Mucosa of descending colon (tissue), 3 donors: ENCODE data around the gene UBE2G1. TPM values are rescaled to one million over a fixed set of nuclear protein-coding genes. Genes with fewer than 3 reads are reported as not detected.

Experiments
- ATAC-seq: fragments of 200-7000 bp; cut with Tn5 transposase; one replicate; pipeline ENCODE4 v1.9.1; 2020; ENCODE audit warnings: mild to moderate bottlenecking, moderate library complexity
- DNase-seq, 3 donors: peaks; one replicate each; pipeline ENCODE4 v3.0.0-alpha.2; 2020
- H3K36me3 ChIP-seq: fragments of 200-600 bp; one replicate; pipeline ENCODE4 v1.8.0; 2021; ENCODE audit warnings: low read depth, mild to moderate bottlenecking
- H3K4me1 ChIP-seq: fragments of 200-600 bp; one replicate; pipeline ENCODE4 v1.8.0; 2021; ENCODE audit warnings: low read depth, mild to moderate bottlenecking
- H3K4me3 ChIP-seq: fragments of 200-600 bp; one replicate; pipeline ENCODE4 v1.8.0; 2021; ENCODE audit warnings: mild to moderate bottlenecking
- H3K9me3 ChIP-seq: fragments of 200-600 bp; one replicate; pipeline ENCODE4 v1.8.0; 2021; ENCODE audit warnings: mild to moderate bottlenecking
- CTCF ChIP-seq: fragments of 200-600 bp; IDR thresholded peaks from one replicate; pipeline ENCODE4 v1.8.0; 2022; ENCODE audit warnings: antibody characterized with exemption, mild to moderate bottlenecking
- intact Hi-C, 2 donors: fragments of 100-400 bp; cut with DNase I in 1 of 2; cut with micrococcal nuclease in 1 of 2; formaldehyde crosslinking; loops; one replicate each; pipeline versions ENCODE4 v1.11.0 to v1.11.1; 2022; cut with DNase I, micrococcal nuclease
- total RNA-seq, 3 donors: library from RNA; stranded (reverse); fragmentation: NEBNext Ultra II Directional in 2 of 3; extraction: Animal tissue kit (Norgen Biotek cat#: 25700) in 2 of 3; gene quantifications; one replicate each; pipeline versions ENCODE4 v1.2.1 to v1.2.4, GENCODE V29; 2021 to 2023
- donor health status: DM: no; HTN: no; CAD: no; lungs with moderate emphysema.
- donor health status: DM: no; HTN: no; CAD: no.
- donor health status: DM: no; HTN: yes; CAD: no.

The UBE2G1 gene
- total RNA-seq, 3 donors from 2014 or later: 51.9 to 103 (median 56.7) TPM

- Histone ChIP-seq H3K9me3 (no peaks in the 10 kb centered on the region), H3K4me1 (no peaks in the 10 kb centered on the region), H3K4me3 (no peak overlapping the region), H3K36me3 (no peaks in the 10 kb centered on the region)
- intact Hi-C loops: no loop called here
- no peak for TF ChIP-seq CTCF
- ATAC-seq (no peak), DNase-seq (no peak)
Measured at GRCh38 chr17:4407216-4407615, 40.7 kb upstream of the UBE2G1 start.

- no peak for TF ChIP-seq CTCF
- Histone ChIP-seq H3K9me3 (no peaks in the 10 kb centered on the region), H3K36me3 (no peaks in the 10 kb centered on the region), H3K4me1 (no peaks in the 10 kb centered on the region), H3K4me3 (no peak overlapping the region)
- intact Hi-C loops: no loop called here
- DNase-seq: no peak
- no peak for ATAC-seq
Measured at GRCh38 chr17:4406386-4406785, 39.9 kb upstream of the UBE2G1 start.

- Histone ChIP-seq H3K9me3 (no peaks in the 10 kb centered on the region), H3K36me3 (no peaks in the 10 kb centered on the region), H3K4me1 (no peaks in the 10 kb centered on the region), H3K4me3 (no peak overlapping the region)
- ATAC-seq: no peak
- no peak for TF ChIP-seq CTCF
- intact Hi-C loops: no loop called here
- DNase-seq: no peak
Measured at GRCh38 chr17:4405699-4406098, 39.2 kb upstream of the UBE2G1 start.

- no peaks in the 10 kb centered on the region for H3K9me3 ChIP-seq
- DNase-seq (no peak), ATAC-seq (peak; percentile 37)
- H3K36me3 ChIP-seq: no peaks in the 10 kb centered on the region
- no peaks in the 10 kb centered on the region for H3K4me1 ChIP-seq
- intact Hi-C loops: no loop called here
- H3K4me3 ChIP-seq: no peak overlapping the region
- no peak for TF ChIP-seq CTCF
Measured at GRCh38 chr17:4405038-4405669, 38.7 kb upstream of the UBE2G1 start.

GRCh38 chr17:4397840-4398239 is 31.4 kb upstream of the UBE2G1 start:
- Histone ChIP-seq H3K9me3 (no peaks in the 10 kb centered on the region), H3K4me3 (no peak overlapping the region), H3K36me3 (no peaks in the 10 kb centered on the region), H3K4me1 (peaks cover 4% of the 10 kb centered on the region)
- no peak for TF ChIP-seq CTCF
- intact Hi-C loops: no loop called here
- ATAC-seq (no peak), DNase-seq (no peak)

GRCh38 chr17:4395111-4395478 is 28.6 kb upstream of the UBE2G1 start:
- no peak for TF ChIP-seq CTCF
- ATAC-seq: no peak
- intact Hi-C loops: no loop called here

More at GRCh38 chr17:4395111-4395478, 28.6 kb upstream of the UBE2G1 start:
- Histone ChIP-seq H3K4me3 (no peak overlapping the region), H3K9me3 (no peaks in the 10 kb centered on the region), H3K36me3 (no peaks in the 10 kb centered on the region), H3K4me1 (peaks cover 4% of the 10 kb centered on the region)
- no peak for DNase-seq
